ENCODE data around the gene USP32. TPM values are rescaled to one million over a fixed set of nuclear protein-coding genes. Genes with fewer than 3 reads are reported as not detected.

Gene USP32
- total RNA-seq, 1 donor from 2014 or later, result 39.1 TPM

GRCh38 chr17:60155427-60155814, 236.5 kb downstream of the USP32 start:
- Mint-ChIP-seq H3K27me3 (peaks cover 78% of the 10 kb centered on the region), H3K27ac (peak overlapping the region; percentile 3), H3K4me3 (no peak overlapping the region), H3K4me1 (ENCODE audit: unreplicated experiment) (no peaks in the 10 kb centered on the region), H3K36me3 (no peaks in the 10 kb centered on the region), H3K9me3 (no peaks in the 10 kb centered on the region)
- no peak for DNase-seq (ENCODE audit: extremely low spot score, unreplicated experiment)
- TF ChIP-seq, protein P1, sequence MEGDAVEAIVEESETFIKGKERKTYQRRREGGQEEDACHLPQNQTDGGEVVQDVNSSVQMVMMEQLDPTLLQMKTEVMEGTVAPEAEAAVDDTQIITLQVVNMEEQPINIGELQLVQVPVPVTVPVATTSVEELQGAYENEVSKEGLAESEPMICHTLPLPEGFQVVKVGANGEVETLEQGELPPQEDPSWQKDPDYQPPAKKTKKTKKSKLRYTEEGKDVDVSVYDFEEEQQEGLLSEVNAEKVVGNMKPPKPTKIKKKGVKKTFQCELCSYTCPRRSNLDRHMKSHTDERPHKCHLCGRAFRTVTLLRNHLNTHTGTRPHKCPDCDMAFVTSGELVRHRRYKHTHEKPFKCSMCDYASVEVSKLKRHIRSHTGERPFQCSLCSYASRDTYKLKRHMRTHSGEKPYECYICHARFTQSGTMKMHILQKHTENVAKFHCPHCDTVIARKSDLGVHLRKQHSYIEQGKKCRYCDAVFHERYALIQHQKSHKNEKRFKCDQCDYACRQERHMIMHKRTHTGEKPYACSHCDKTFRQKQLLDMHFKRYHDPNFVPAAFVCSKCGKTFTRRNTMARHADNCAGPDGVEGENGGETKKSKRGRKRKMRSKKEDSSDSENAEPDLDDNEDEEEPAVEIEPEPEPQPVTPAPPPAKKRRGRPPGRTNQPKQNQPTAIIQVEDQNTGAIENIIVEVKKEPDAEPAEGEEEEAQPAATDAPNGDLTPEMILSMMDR (conservative IDR thresholded peaks at IDR 0.05), result no peak

DNA sequence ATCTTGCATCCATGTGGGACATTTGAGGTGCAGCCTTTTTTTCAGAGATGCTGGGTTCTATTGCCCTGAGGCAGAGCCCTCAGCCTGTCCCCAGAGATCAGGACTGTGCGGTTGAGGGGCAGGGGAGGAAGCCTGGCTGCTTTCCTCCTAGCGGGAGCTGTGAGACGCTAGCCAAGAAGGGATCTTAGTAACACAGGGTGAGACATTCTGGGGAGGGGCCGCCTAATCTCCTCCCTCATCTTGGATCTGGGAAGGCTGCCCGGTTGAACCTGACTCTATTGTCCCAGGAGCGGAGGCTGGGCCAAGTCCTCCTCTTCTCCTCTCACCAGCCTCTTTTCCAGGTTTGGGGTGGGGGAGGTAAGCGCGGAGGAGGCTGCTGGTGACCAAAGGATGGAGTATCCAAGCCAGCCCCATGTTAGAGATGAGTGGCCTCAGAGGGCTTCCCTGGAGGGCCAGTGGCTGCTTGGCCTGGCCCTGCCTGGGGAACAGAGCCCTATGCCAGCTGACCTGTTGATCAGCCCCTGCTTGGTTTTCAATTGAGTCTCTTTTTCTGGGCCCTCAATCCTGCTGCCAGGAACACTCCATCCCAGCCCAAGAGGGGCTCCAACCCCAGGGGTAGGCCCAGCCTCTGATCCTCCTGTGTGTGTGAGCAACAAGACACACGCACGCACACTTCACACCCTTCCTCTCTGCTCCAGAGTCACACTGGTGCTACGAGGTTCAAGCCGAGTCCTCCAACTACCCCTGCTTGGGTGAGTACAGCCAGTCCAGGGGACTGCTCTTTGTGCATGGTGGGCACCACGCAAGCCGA, 237.1 kb downstream of the USP32 start:
- Mint-ChIP-seq H3K4me3 (no peak overlapping the region), H3K4me1 (ENCODE audit: unreplicated experiment) (no peaks in the 10 kb centered on the region), H3K27me3 (peaks cover 75% of the 10 kb centered on the region), H3K9me3 (no peaks in the 10 kb centered on the region), H3K36me3 (no peaks in the 10 kb centered on the region), H3K27ac (no peak overlapping the region)
- no peak for DNase-seq (ENCODE audit: extremely low spot score, unreplicated experiment)
- TF ChIP-seq, protein P1 (conservative IDR thresholded peaks at IDR 0.05), result no peak

DNA sequence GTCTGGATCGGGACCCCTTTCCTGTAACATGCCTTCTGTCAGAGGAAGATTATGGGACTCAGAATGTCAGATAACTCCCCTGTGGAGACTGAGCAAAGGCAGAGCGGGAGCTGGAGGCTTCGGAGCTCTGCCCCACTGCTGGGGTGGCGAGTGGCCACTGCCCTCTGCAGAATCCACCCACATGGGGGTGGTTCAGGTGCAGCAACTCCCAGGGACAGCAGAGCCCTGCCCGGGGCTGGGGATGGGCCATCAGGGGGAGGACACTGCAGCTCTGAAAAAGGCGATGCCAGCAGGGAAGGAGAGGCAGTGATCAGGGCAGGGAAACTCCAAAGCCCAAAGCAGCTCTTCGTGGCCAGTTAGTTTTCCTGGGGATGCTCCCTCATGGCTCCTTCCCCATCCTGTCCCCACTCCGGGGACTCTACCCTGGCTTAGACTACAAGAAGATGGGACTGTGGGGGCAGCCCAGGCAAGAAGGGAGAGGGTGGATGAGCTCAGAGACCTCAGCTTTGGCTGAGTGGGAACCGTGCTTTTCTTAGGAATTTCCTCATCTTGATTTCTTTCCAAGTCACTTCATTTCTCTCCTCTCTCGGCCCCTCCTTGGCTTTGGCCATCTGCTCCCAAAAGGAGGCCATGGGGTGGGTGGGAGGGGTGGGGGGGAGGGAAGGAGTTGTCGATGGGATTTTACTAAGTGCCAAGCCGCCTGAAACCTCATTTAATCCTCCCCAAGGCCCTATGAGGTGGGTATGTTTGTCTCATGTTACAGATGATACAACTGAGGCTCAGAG, 238.1 kb downstream of the USP32 start:
- Mint-ChIP-seq H3K9me3 (no peaks in the 10 kb centered on the region), H3K4me3 (no peak overlapping the region), H3K27me3 (peaks cover 77% of the 10 kb centered on the region), H3K27ac (no peak overlapping the region), H3K4me1 (ENCODE audit: unreplicated experiment) (no peaks in the 10 kb centered on the region), H3K36me3 (no peaks in the 10 kb centered on the region)
- DNase-seq (ENCODE audit: extremely low spot score, unreplicated experiment), result no peak
- TF ChIP-seq, protein P1 (conservative IDR thresholded peaks at IDR 0.05), result no peak

GRCh38 chr17:60151355-60151754, 240.6 kb downstream of the USP32 start:
- Mint-ChIP-seq H3K9me3 (no peaks in the 10 kb centered on the region), H3K4me3 (peak overlapping the region; percentile 75), H3K4me1 (ENCODE audit: unreplicated experiment) (no peaks in the 10 kb centered on the region), H3K27me3 (peaks cover 85% of the 10 kb centered on the region), H3K27ac (no peak overlapping the region), H3K36me3 (no peaks in the 10 kb centered on the region)
- no peak for DNase-seq (ENCODE audit: extremely low spot score, unreplicated experiment)
- TF ChIP-seq, protein P1 (conservative IDR thresholded peaks at IDR 0.05), result no peak

DNA sequence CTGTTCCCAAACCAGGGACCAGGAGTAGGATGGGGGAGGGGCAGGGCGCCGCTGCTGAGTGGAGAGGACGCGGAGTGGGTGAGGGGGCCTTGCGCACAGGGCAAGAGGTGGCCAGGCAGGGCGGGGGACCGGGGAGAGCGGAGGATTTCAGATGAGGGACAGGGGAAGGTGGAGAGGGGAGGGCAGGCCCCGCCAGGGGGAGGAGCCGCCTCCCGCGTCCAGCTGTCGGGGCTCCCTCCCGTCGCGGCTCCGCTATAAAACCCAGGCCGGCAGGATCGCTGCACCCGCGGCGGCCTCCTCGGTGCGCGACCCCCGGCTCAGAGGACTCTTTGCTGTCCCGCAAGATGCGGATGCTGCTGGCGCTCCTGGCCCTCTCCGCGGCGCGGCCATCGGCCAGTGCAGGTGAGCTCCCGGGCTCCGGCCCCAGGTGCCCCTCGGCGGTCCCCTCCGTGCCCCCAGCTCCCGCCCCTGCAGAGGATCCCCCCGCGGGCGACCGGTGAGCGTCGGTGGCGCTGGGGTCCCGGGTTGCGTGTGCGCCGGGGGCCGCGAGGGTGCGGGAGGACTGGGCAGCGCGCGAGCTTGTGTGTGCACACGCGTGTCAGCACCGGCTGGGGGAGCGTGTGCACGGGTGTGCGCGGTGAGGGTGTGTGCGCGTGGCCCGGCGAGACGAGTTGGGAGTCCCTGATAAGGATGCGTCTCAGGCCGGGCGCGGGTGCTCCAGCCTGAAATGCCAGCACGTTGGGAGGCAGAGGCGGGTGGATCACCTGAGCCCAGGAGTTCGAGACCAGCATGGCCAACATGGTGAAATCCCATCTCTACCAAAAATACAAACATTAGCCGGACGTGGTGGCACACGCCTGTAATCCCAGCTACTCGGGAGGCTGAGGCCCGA, 242.0 kb downstream of the USP32 start, which contains the start of gene CA4:
CA4 (plus strand) TSS at position 283 of the 892 bp plus-strand sequence; CDS start at position 345, 62 bp downstream.
- H3K27ac Mint-ChIP-seq, result no peak within 1 kb of the TSS
- peaks cover 90% of the 10 kb centered on the region for H3K27me3 Mint-ChIP-seq
- no peak for DNase-seq (ENCODE audit: extremely low spot score, unreplicated experiment)
- peaks cover 9% of the 10 kb centered on the region for H3K4me1 Mint-ChIP-seq (ENCODE audit: unreplicated experiment)
- H3K4me3 Mint-ChIP-seq, result peak within 1 kb of the TSS; percentile 75
- H3K9me3 Mint-ChIP-seq, result no peaks in the 10 kb centered on the region
- TF ChIP-seq, protein P1 (conservative IDR thresholded peaks at IDR 0.05), result no peak
- no peaks in the 10 kb centered on the region for H3K36me3 Mint-ChIP-seq
